Upper lobe of left lung (tissue), 6 donors: Measurements from ENCODE around the gene PNPO. TPM values are rescaled to one million over a fixed set of nuclear protein-coding genes. Genes with fewer than 3 reads are reported as not detected.

Experiments
- ATAC-seq, 2 donors: fragments of 200-7000 bp; cut with Tn5 transposase; one replicate each; pipeline ENCODE4 v1.9.1; 2022; ENCODE audit warnings: mild to moderate bottlenecking in 2 of 2, moderate library complexity in 2 of 2; ENCODE audit not compliant: low FRiP score in 2 of 2
- DNase-seq, 2 donors: peaks; one replicate each; pipeline ENCODE4 v3.0.0-alpha.2; 2019 to 2020
- H3K27ac ChIP-seq, 4 donors: fragments of 200-600 bp; sonication (generic); one replicate each; pipeline ENCODE4 v1.5.1; 2016 to 2019
- H3K27me3 ChIP-seq, 4 donors: fragments of 200-600 bp; sonication (generic); one replicate each; pipeline ENCODE4 v1.5.1; 2017 to 2019
- H3K36me3 ChIP-seq, 4 donors: fragments of 200-600 bp; sonication (generic); one replicate each; pipeline ENCODE4 v1.5.1; 2016 to 2019
- H3K4me1 ChIP-seq, 4 donors: fragments of 200-600 bp; sonication (generic); one replicate each; pipeline ENCODE4 v1.5.1; 2018 to 2019
- H3K4me3 ChIP-seq, 4 donors: fragments of 200-600 bp; sonication (generic); one replicate each; pipeline ENCODE4 v1.5.1; 2017 to 2019; ENCODE audit warnings: mild to moderate bottlenecking in 2 of 4, moderate library complexity in 1 of 4
- H3K9me3 ChIP-seq, 4 donors: fragments of 200-600 bp; sonication (generic); one replicate each; pipeline ENCODE4 v1.5.1; 2018 to 2019
- CTCF ChIP-seq, 6 experiments: fragments of 450-650 bp in 4 of 6; fragments of 200-600 bp in 2 of 6; sonication (generic) in 2 of 6; IDR thresholded peaks; one replicate each; pipeline ENCODE4 v1.5.1; 2016 to 2019; ENCODE audit warnings: antibody characterized with exemption in 6 of 6
- EP300 ChIP-seq, 4 donors: sonication (generic); formaldehyde crosslinking; IDR thresholded peaks; one replicate each; pipeline ENCODE4 v1.5.1; 2017; ENCODE audit warnings: antibody characterized with exemption in 4 of 4, control low read depth in 2 of 4
- POLR2A ChIP-seq, 4 donors: fragments of 450-650 bp; IDR thresholded peaks; one replicate each; pipeline ENCODE4 v1.5.1; 2016 to 2017; ENCODE audit warnings: antibody characterized with exemption in 4 of 4, mild to moderate bottlenecking in 2 of 4
- POLR2AphosphoS5 ChIP-seq, 2 donors: sonication (generic); formaldehyde crosslinking; IDR thresholded peaks; one replicate each; pipeline ENCODE4 v1.5.1; 2017; ENCODE audit warnings: antibody characterized with exemption in 2 of 2
- WGBS, 2 donors: methylation state at CpG; one replicate each; pipeline ENCODE4 v1.1.5; 2017 to 2018; 5-methylcytosine and 5-hydroxymethylcytosine counted together
- total RNA-seq, 6 donors: library from RNA; depleted of rRNA in 4 of 6; stranded (reverse); fragments of >200 nt in 4 of 6; gene quantifications; one replicate each; pipeline versions ENCODE4 v1.1.0 to v1.2.1, GENCODE V29; 2016 to 2021
- donor health status: DM: no; HTN: no; CAD: no; lungs with moderate emphysema.
- donor health status: DM: no; HTN: yes; CAD: no; lungs with severe emphysema.

Gene PNPO
- total RNA-seq, 6 donors from 2014 or later, result 16.2 to 40.2 (median 28.7) TPM

GRCh38 chr17:47955497-47956461 is 14.4 kb downstream of the PNPO start:
- TF ChIP-seq POLR2AphosphoS5 (IDR thresholded peaks at IDR 0.05) (peak; percentile 70 to 78), CTCF (IDR thresholded peaks at IDR 0.05) (no peak), EP300 (IDR thresholded peaks at IDR 0.05) (peak in 3 of 4 donors; percentile 58 to 91 (median 76)), POLR2A (IDR thresholded peaks at IDR 0.05) (peak in 3 of 4 donors; percentile 49 to 89 (median 54))
- H3K4me3 ChIP-seq, result peak overlapping the region in 3 of 4 donors; percentile 47 to 61 (median 58)
- no peaks in the 10 kb centered on the region for H3K27me3 ChIP-seq
- peaks cover 0 to 30% (median 20%) of the 10 kb centered on the region in 4 donors for H3K4me1 ChIP-seq
- H3K36me3 ChIP-seq, result peaks cover 0 to 10% (median 0%) of the 10 kb centered on the region in 4 donors
- WGBS, 2 donors, result 63 to 85% methylated on average over 5 to 6 of the region's 7 CpGs
- peak in 1 of 2 donors; percentile 94 for DNase-seq
- ATAC-seq, result peak; percentile 58 to 90
- peak overlapping the region; percentile 83 to 89 (median 85) for H3K27ac ChIP-seq
- H3K9me3 ChIP-seq, result no peaks in the 10 kb centered on the region

DNA sequence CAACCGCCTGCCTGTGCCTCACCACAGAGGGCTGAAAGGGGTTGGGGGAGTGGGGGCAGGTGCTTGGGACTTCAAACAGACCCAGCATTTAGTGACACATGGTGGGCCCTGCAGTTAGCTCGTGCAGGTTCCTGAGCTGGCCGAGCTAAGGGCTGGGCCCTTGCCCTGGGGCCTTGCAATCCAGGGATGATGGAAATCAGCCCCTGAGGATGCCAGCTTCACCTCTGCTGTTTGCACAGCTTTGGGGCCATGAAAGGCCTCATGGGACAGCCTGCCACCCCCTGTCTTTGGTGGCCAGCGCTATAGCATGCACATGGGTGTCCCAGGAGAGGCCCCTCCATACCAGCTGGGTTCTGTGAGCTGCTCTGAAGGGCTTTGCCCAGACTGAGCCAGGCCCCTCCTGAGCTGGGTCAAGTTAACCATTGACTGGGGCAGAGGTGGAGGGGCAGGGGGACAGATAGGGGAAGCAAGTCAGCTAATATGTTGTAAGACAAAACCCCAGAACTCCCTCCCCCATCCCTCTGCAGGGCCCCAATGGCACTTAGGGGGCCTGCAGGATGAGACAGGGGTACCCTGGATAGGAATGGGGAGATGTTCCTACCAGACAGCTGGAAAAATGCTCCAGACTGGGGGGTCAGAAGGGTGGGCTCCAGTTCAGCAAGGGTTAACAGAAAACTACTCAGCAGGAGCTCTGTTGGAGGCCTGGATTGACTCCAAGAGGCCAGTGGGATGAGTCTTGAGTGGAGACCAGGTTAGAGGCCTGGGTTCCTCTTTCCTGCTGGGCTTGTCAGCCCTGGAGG is 15.6 kb downstream of the PNPO start:
- DNase-seq, result no peak
- ATAC-seq, result peak; percentile 19 to 28
- Histone ChIP-seq H3K9me3 (no peaks in the 10 kb centered on the region), H3K27me3 (no peaks in the 10 kb centered on the region), H3K4me1 (peaks cover 0 to 18% (median 8%) of the 10 kb centered on the region in 4 donors), H3K27ac (peak overlapping the region; percentile 83 to 89 (median 85)), H3K4me3 (peak overlapping the region in 3 of 4 donors; percentile 47 to 61 (median 58)), H3K36me3 (peaks cover 0 to 3% (median 0%) of the 10 kb centered on the region in 4 donors)
- WGBS, 2 donors, result 54 to 56% methylated on average over 4 of the region's 4 CpGs
- TF ChIP-seq CTCF (IDR thresholded peaks at IDR 0.05), result no peak
- TF ChIP-seq POLR2A (IDR thresholded peaks at IDR 0.05), result no peak
- no peak for TF ChIP-seq EP300 (IDR thresholded peaks at IDR 0.05)

DNA sequence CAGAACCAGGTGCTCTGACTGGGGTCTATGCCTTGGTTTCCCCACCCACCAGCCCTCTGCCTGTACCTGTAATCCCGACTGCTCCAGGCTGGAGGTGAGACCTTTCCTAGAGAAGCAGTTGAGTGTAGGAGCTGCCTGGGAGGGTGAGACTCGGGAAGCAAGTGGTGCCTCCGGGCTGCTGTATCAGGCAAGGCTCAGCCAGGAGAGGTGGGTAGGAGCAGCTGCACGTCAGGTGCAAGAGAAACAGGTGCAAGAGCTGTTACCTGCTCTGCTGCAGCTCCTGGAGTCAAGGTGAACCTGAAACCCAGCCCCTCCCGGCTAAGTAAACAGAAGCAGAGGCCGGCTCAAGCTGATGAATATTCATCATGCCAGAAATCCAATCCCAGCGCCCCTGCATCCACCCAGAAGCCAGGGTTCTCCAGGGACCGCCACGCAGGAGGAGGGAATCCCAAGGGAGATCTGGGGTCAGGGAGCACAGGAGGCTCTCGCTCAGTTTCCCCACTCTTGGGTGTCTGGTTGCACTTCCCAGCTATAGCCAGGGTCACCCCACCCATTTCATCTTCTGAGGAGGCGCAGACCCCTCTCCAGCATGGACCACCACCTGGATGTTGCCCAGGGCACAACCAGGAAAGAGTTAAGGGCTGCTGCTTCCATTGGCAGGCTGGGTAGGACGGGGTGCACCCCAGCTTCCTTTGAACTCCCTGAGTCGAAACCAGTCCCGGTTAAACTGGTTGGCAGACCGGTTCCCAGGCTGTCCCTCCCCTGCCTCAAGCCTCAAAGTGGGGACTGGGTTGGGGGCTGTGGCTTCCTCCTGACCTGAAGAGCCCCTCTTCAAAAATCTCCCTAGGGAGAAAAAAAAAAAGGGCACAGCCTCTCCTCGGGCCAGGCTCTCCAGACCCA is 16.5 kb downstream of the PNPO start, which contains the start of gene PRR15L:
TSS of gene PRR15L (minus strand) at position 293 of the 900 bp plus-strand sequence. CDS start 4,649 bp downstream, outside the sequence.
- Histone ChIP-seq H3K9me3 (no peaks in the 10 kb centered on the region), H3K27me3 (no peaks in the 10 kb centered on the region), H3K4me1 (peaks cover 0 to 12% (median 5%) of the 10 kb centered on the region in 4 donors), H3K27ac (peak within 1 kb of the TSS; percentile 83 to 89 (median 85)), H3K36me3 (peaks cover 0 to 3% (median 0%) of the 10 kb centered on the region in 4 donors), H3K4me3 (peak within 1 kb of the TSS in 3 of 4 donors; percentile 47 to 61 (median 58))
- ATAC-seq (peak; percentile 42 to 81), DNase-seq (peak in 1 of 2 donors; percentile 91)
- no peak for TF ChIP-seq EP300 (IDR thresholded peaks at IDR 0.05)
- TF ChIP-seq POLR2AphosphoS5 (IDR thresholded peaks at IDR 0.05), result peak; percentile 55 to 90
- TF ChIP-seq POLR2A (IDR thresholded peaks at IDR 0.05), result peak in 3 of 4 donors; percentile 52 to 91 (median 71)
- TF ChIP-seq CTCF (IDR thresholded peaks at IDR 0.05), result no peak
- WGBS, 2 donors, result 36 to 43% methylated on average over 4 to 16 of the region's 16 CpGs
